Activated CD8-positive, alpha-beta memory T cell treated with anti-CD3 and anti-CD28 coated beads, Interleukin-2, amount 50 U/mL, for 24 hours (primary cell): Measurements from ENCODE around the gene XAGE3.
"Not testable (repeated sequence)": the region's sequence is repeated elsewhere in the genome, so short reads cannot be mapped to it uniquely, and the experiment has no call there.

ENCODE experiments used
- DNase-seq: peaks from one replicate; pipeline ENCODE4 v3.0.0-alpha.2; 2020; ENCODE audit errors: extremely low read depth

Gene XAGE3

GRCh38 chrX:52843619-52844018, 24.3 kb downstream of the XAGE3 start:
- DNase-seq: not testable (repeated sequence)

DNA sequence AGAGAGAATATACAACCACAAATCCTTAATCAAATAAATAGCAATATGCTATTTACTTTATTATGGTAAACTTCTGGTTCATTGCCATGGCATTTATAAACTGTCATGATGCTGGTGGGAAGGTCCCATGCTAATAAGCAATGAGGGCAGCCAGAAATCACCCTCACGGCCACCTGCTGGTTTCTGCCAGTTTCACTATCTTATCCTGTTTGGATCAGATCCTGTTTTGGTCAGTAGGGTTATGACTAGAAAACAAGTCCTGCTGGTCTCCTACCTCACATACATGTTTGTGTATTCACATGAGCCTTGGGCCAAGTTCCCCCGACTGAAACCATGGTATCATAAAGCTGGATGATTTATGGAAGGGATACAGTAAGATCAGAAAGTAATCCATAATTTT, 28.7 kb downstream of the XAGE3 start:
- no peak for DNase-seq

DNA sequence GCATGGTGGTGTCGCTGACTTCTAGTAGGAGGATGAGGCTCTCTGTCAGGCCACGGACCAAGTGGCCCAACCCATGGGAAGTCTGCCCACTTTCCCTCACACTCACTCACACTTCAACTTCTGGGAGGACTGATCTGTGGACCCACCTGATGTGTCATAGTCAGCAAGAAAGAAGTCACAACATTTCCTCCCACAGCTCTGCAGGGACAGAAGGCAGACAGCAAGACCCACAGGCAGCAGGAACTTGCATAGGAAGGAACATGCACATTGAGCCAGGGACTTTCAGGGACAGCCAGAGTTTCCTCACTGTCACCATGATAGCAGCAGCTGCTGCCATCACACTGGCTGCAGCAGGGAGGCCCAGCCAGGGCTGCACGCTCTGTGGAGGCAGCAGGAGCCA, 37.3 kb downstream of the XAGE3 start:
- DNase-seq: no peak

GRCh38 chrX:52824608-52825007, 43.3 kb downstream of the XAGE3 start:
- no peak for DNase-seq

GRCh38 chrX:52821079-52821760, 46.7 kb downstream of the XAGE3 start:
- DNase-seq: no peak

- DNase-seq: no peak
Measured at GRCh38 chrX:52819788-52820187, 48.1 kb downstream of the XAGE3 start.
